Measurements from ENCODE around the gene MSI2.

GRCh38 chr17:57532966-57533365 lies 276.6 kb downstream of the MSI2 start:
- TF ChIP-seq CTCF (IDR thresholded peaks at IDR 0.05; ENCODE audit: insufficient read depth, low read length, poor library complexity, severe bottlenecking) (no peak), EZH2phosphoT487 (conservative IDR thresholded peaks at IDR 0.05; ENCODE audit: low read length) (no peak)

Measured in SU-DHL-6 (cell line).